BLaER1 treated with 17β-estradiol and CSF1 and Interleukin-3, amounts not matched to agents 10 nM and 100 nM (cell line): Measurements from ENCODE around the gene NR3C2.

Source experiments
- H3K27ac ChIP-seq, 11 experiments: shearing (Covaris generic); formaldehyde crosslinking; 2 replicates each; pipeline ENCODE4 v1.8.1; 2022
- H3K27me3 ChIP-seq, 11 experiments: shearing (Covaris generic); formaldehyde crosslinking; 2 replicates each; pipeline ENCODE4 v1.8.1; 2022
- H3K36me3 ChIP-seq, 11 experiments: shearing (Covaris generic); formaldehyde crosslinking; 2 replicates each; pipeline ENCODE4 v1.8.1; 2022
- H3K4me1 ChIP-seq, 10 experiments: shearing (Covaris generic); formaldehyde crosslinking; 2 replicates each; pipeline ENCODE4 v1.8.1; 2022
- H3K4me2 ChIP-seq, 11 experiments: shearing (Covaris generic); formaldehyde crosslinking; 2 replicates each; pipeline ENCODE4 v1.8.1; 2022
- H3K4me3 ChIP-seq, 10 experiments: shearing (Covaris generic); formaldehyde crosslinking; 2 replicates each; pipeline ENCODE4 v1.8.1; 2022
- H3K9ac ChIP-seq, 11 experiments: shearing (Covaris generic); formaldehyde crosslinking; 2 replicates each; pipeline ENCODE4 v1.8.1; 2022
- H3K9me3 ChIP-seq, 11 experiments: shearing (Covaris generic); formaldehyde crosslinking; replicated peaks in 1 of 11; 2 replicates each; pipeline ENCODE4 v1.8.1; 2022
- H4K20me1 ChIP-seq, 11 experiments: shearing (Covaris generic); formaldehyde crosslinking; 2 replicates each; pipeline ENCODE4 v1.8.1; 2022
- Cebpa-rat ChIP-seq, 11 experiments: shearing (Covaris generic); IDR thresholded peaks; 2 replicates each; pipeline ENCODE4 v1.8.1; 2022

The NR3C2 gene

DNA sequence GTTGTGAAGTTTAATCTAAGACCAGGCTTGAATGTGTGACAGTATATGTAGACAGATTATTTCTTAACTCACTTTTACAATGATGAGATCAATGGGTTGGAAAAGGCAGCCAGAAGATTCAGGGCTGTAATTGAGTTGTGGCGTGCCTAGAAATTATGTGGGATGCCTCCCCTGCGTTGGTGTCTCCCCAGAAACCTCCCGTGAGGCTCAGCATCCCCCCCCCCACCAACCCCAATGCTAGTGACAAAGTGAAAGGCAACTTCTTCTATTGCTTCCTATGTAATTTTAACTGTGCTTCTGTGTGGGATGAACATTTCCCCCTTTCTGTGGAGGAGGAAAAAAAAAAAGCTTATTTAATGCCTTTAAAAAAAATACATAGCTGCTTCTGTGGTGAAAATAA is 412.4 kb downstream of the NR3C2 start:
- Histone ChIP-seq H3K27ac (peak overlapping the region in 1 of 11 experiments; percentile 31; a peak in 2 of 22 replicates), H3K4me2 (peak overlapping the region in 8 of 11 experiments; percentile 5 to 47 (median 30); a peak in 9 of 22 replicates), H3K9me3 (peaks cover 0 to 19% (median 14%) of the 10 kb centered on the region in 11 experiments; a peak in 18 of 22 replicates), H3K27me3 (no peaks in the 10 kb centered on the region), H3K4me3 (no peak overlapping the region), H3K36me3 (peaks cover 0 to 22% (median 4%) of the 10 kb centered on the region in 11 experiments; a peak in 6 of 22 replicates), H3K9ac (no peak overlapping the region), H4K20me1 (peaks cover 0 to 10% (median 0%) of the 10 kb centered on the region in 11 experiments; a peak in 1 of 22 replicates), H3K4me1 (peaks cover 0 to 17% (median 15%) of the 10 kb centered on the region in 10 experiments; a peak in 14 of 20 replicates)
- TF ChIP-seq Cebpa-rat (IDR thresholded peaks at IDR 0.05): no peak
